Esophagus squamous epithelium (tissue), 5 donors: ENCODE measurements around the gene GPC3. TPM values are rescaled to one million over a fixed set of nuclear protein-coding genes. Genes with fewer than 3 reads are reported as not detected.

Experiments used
- DNase-seq: peaks from one replicate; lab custom pipeline; 2025; lab: John Stamatoyannopoulos, UW
- H3K27ac ChIP-seq, 4 donors: fragments of 200-600 bp; sonication (generic); one replicate each; pipeline ENCODE4 v1.5.1; 2016 to 2019; ENCODE audit warnings: mild to moderate bottlenecking in 1 of 4
- H3K27me3 ChIP-seq, 4 donors: fragments of 200-600 bp; sonication (generic); 1 replicate in 3 of 4; 2 replicates in 1 of 4; pipeline versions ENCODE4 v1.5.1 to v1.6.0; 2017 to 2021; ENCODE audit warnings: antibody characterized with exemption in 1 of 4
- H3K36me3 ChIP-seq, 3 donors: fragments of 200-600 bp; sonication (generic); one replicate each; pipeline ENCODE4 v1.5.1; 2016 to 2019
- H3K4me1 ChIP-seq, 3 donors: fragments of 200-600 bp; sonication (generic); one replicate each; pipeline ENCODE4 v1.5.1; 2017 to 2019
- H3K4me3 ChIP-seq, 4 donors: fragments of 200-600 bp; sonication (generic); 1 replicate in 3 of 4; 2 replicates in 1 of 4; pipeline ENCODE4 v1.5.1; 2016 to 2019; ENCODE audit warnings: mild to moderate bottlenecking in 2 of 4, moderate library complexity in 1 of 4
- H3K9me3 ChIP-seq, 3 donors: fragments of 200-600 bp; sonication (generic); one replicate each; pipeline ENCODE4 v1.5.1; 2016 to 2019
- POLR2A ChIP-seq, 4 donors: fragments of 450-650 bp; IDR thresholded peaks; one replicate each; pipeline ENCODE4 v1.6.1; 2017; ENCODE audit warnings: antibody characterized with exemption in 4 of 4, mild to moderate bottlenecking in 4 of 4, moderate library complexity in 3 of 4
- WGBS, 2 donors: methylation state at CpG; one replicate each; pipeline ENCODE4 v1.1.5; 2018; 5-methylcytosine and 5-hydroxymethylcytosine counted together
- intact Hi-C: fragments of 100-400 bp; cut with DNase I; formaldehyde crosslinking; loops from one replicate; pipeline ENCODE4 v1.15.0; 2022
- total RNA-seq, 4 donors: library from RNA; depleted of rRNA; stranded (reverse); fragments of >200 nt; gene quantifications; one replicate each; pipeline ENCODE4 v1.1.0, GENCODE V29; 2016
- TF ChIP-seq, protein P1 (sequence below), 6 experiments: fragments of 450-650 bp in 4 of 6; fragments of 200-600 bp in 2 of 6; sonication (generic) in 2 of 6; IDR thresholded peaks; one replicate each; pipeline ENCODE4 v1.5.1; 2016 to 2019; ENCODE audit warnings: antibody characterized with exemption in 6 of 6, mild to moderate bottlenecking in 4 of 6, moderate library complexity in 4 of 6
- donor health status: DM: yes; HTN: yes; CAD: no.

GPC3 gene
- total RNA-seq, 4 donors from 2014 or later, result 0.44 to 2.8 (median 1.7) TPM; not detected in 1

DNA sequence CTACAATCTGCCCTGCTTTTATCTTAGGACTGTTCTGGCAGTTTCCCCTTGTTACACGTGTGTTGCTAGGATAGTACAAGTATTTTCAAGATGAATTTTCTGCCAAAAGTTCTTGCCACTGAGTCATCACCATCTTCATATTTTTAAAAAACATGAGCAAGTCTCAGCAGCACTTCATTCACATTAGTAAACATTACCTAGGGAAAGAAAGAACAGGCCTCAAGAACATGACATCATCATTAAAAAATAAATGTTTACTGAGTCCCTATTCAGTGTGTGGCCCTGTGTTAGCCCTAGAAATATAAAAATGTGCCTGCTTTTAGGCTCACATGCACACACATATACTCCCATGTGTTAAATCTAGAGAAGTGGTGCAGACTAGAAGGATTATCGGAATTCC lies 18.7 kb upstream of the GPC3 start:
- no peaks in the 10 kb centered on the region for H3K27me3 ChIP-seq
- no peaks in the 10 kb centered on the region for H3K36me3 ChIP-seq
- no peak for DNase-seq
- peaks cover 0 to 6% (median 0%) of the 10 kb centered on the region in 3 donors for H3K4me1 ChIP-seq
- no peak for TF ChIP-seq POLR2A (IDR thresholded peaks at IDR 0.05)
- TF ChIP-seq, protein P1, sequence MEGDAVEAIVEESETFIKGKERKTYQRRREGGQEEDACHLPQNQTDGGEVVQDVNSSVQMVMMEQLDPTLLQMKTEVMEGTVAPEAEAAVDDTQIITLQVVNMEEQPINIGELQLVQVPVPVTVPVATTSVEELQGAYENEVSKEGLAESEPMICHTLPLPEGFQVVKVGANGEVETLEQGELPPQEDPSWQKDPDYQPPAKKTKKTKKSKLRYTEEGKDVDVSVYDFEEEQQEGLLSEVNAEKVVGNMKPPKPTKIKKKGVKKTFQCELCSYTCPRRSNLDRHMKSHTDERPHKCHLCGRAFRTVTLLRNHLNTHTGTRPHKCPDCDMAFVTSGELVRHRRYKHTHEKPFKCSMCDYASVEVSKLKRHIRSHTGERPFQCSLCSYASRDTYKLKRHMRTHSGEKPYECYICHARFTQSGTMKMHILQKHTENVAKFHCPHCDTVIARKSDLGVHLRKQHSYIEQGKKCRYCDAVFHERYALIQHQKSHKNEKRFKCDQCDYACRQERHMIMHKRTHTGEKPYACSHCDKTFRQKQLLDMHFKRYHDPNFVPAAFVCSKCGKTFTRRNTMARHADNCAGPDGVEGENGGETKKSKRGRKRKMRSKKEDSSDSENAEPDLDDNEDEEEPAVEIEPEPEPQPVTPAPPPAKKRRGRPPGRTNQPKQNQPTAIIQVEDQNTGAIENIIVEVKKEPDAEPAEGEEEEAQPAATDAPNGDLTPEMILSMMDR (IDR thresholded peaks at IDR 0.05), result no peak
- no peak overlapping the region for H3K27ac ChIP-seq
- no peaks in the 10 kb centered on the region for H3K9me3 ChIP-seq
- 46 to 56% methylated on average over 2 of the region's 2 CpGs for WGBS, 2 donors
- H3K4me3 ChIP-seq, result no peak overlapping the region
- intact Hi-C loops, result no loop called here

DNA sequence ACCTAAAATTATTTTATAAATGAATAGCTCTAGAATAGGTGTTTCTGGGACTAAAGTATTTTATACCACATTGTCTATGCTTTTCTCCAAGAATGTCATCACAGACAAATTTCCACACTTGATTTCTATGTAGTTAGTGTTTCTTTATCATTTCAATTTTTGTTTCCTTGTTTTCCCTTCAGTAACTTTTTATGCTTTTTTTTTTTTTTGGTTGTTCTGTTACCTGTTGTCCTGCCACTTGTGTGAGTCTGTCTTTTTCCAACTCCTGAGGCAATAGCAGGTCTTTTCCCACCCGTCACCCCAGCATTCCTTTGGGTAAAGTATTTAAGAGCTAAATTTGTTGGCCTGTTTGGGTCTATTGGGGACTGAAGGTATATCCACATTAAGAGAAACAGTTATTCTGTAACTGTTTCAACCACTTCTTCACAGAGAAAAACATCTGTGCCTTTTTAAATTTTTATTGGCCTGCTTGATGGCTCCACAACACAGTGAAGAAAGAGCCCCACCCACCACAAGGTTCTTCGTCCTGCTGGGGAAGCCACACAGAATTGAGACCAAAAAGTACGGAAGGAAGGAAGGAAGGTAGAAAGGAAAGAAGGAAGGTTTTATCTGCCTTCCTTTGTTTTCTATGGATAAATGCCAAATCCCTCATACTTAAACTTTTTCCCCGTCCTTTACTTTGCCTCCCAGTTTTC lies 17.7 kb upstream of the GPC3 start:
- WGBS, 2 donors, result 48 to 60% methylated on average over 1 to 4 of the region's 4 CpGs
- TF ChIP-seq, protein P1 (IDR thresholded peaks at IDR 0.05), result no peak
- no peak for TF ChIP-seq POLR2A (IDR thresholded peaks at IDR 0.05)
- DNase-seq, result no peak
- intact Hi-C loops, result no loop called here
- Histone ChIP-seq H3K4me3 (no peak overlapping the region), H3K4me1 (peaks cover 0 to 6% (median 0%) of the 10 kb centered on the region in 3 donors), H3K27ac (no peak overlapping the region), H3K36me3 (no peaks in the 10 kb centered on the region), H3K27me3 (no peaks in the 10 kb centered on the region), H3K9me3 (no peaks in the 10 kb centered on the region)

DNA sequence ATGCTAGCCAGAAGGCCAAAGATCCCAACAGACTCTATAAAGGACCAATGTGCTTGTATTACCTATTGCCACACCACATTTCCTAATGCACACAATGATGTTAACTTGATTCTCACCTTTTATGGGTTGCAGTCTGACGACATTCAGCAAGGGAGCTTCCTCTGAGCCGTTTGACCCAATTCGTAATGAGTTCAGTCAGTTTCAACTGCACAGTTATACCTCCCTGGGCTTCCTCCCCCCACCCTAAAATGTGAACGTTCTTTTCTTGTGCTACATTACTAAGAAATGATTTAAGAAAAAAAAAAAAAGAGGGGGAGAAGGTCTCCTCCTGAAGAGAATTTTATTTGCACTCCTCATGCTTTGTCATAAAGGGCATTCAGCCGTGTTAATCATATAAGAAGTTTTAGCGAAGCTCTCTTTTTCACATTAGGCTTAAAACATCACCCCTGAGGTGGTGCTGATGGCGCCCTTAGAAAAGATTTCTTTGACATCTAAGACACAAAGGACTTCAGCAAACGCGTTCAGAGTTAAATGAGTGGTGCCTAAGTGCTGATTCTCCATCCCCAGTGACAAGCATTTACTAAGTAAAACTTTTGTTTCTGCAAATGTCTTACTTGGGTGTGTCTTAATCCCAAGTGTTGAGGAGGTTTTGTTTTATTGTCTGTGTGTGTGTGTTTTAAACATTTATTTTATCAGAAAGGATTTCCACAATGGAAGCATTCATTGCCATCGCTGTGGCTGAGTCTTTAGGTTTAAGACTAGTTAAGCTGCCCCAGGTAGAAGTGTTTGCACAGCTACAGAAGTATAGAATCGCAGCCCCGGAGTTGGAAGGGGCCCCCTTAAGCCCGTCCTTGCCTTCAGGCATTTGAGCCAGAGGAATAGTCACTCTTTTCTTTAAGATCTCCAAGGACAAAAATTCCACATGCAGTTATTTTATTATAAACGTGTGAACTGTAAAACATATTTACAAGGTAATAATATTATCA lies 15.2 kb upstream of the GPC3 start:
- no peak overlapping the region for H3K4me3 ChIP-seq
- H3K36me3 ChIP-seq, result no peaks in the 10 kb centered on the region
- no peak for TF ChIP-seq POLR2A (IDR thresholded peaks at IDR 0.05)
- TF ChIP-seq, protein P1 (IDR thresholded peaks at IDR 0.05), result no peak
- no peak for DNase-seq
- no peak overlapping the region for H3K27ac ChIP-seq
- WGBS, 2 donors, result 33 to 56% methylated on average over 14 of the region's 14 CpGs
- intact Hi-C loops, result no loop called here
- H3K27me3 ChIP-seq, result no peaks in the 10 kb centered on the region
- no peaks in the 10 kb centered on the region for H3K9me3 ChIP-seq
- H3K4me1 ChIP-seq, result peaks cover 0 to 6% (median 0%) of the 10 kb centered on the region in 3 donors

DNA sequence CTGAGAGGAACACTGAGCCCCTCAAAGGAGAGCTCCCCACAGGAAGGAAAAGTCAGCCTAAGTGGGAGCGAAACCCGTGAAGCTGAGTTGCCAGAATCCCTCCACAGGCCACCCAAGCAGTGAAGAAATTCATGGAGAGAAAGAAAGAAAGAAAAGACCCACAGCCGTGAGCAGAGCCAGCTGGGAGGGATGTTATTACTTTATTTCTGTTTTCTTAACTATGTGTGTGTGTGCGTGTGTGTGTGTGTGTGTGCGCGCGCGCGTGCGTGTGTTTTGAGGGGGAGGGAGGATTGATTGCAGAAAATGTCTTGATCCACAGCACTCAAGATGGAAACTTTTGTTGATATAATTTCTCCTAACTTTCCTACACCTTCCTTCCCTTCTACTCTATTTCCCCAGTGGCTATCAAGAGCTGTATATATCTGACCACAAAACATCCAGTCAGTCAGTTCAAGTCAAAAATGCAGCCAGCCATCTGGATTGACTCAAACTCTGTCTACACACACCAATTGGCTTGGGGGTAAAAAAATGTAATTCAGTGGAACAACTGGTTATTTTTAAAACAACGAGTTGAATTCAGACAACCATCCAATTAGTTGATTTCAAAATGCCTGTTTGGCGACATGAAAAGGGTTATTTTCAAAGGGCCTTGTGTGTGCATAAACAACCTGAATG lies 13.8 kb upstream of the GPC3 start:
- DNase-seq, result no peak
- H3K27ac ChIP-seq, result no peak overlapping the region
- peaks cover 0 to 6% (median 0%) of the 10 kb centered on the region in 3 donors for H3K4me1 ChIP-seq
- intact Hi-C loops, result no loop called here
- TF ChIP-seq, protein P1 (IDR thresholded peaks at IDR 0.05), result no peak
- TF ChIP-seq POLR2A (IDR thresholded peaks at IDR 0.05), result no peak
- no peaks in the 10 kb centered on the region for H3K36me3 ChIP-seq
- WGBS, 2 donors, result 69 to 89% methylated on average over 10 to 12 of the region's 12 CpGs
- H3K27me3 ChIP-seq, result no peaks in the 10 kb centered on the region
- no peak overlapping the region for H3K4me3 ChIP-seq
- no peaks in the 10 kb centered on the region for H3K9me3 ChIP-seq
